K562 (cell line): Measurements from ENCODE around the gene GP1BB. TPM values are rescaled to one million over a fixed set of nuclear protein-coding genes. Genes with fewer than 3 reads are reported as not detected.

Experiments used
- ADNP ChIP-seq: fragments of 200-800 bp; sonication (Bioruptor generic); IDR thresholded peaks from 2 replicates; pipeline ENCODE4 v1.6.1; 2016; ENCODE audit warnings: missing genetic modification characterization, missing compliant biosample characterization
- ARID2 ChIP-seq: fragments of 450-650 bp; IDR thresholded peaks from 2 replicates; pipeline ENCODE4 v1.6.1; 2017; ENCODE audit warnings: antibody characterized with exemption, mild to moderate bottlenecking
- ARNT ChIP-seq, 2 experiments: fragments of 450-650 bp; IDR thresholded peaks; 2 replicates each; pipeline ENCODE4 v1.6.1; 2016; ENCODE audit warnings: mild to moderate bottlenecking in 1 of 2
- CBX3 ChIP-seq, 2 experiments: IDR thresholded peaks; 1 replicate in 1 of 2; 2 replicates in 1 of 2; pipeline ENCODE4 v1.6.1; 2012; ENCODE audit warnings: inconsistent platforms in 2 of 2, low read length in 2 of 2, borderline replicate concordance in 1 of 2, control low read depth in 1 of 2
- CCAR2 ChIP-seq: fragments of 200-400 bp; formaldehyde crosslinking; IDR thresholded peaks from 2 replicates; pipeline ENCODE4 v1.6.1; 2017; ENCODE audit warnings: mild to moderate bottlenecking, low read depth, low read length
- KAT8 ChIP-seq: fragments of 450-650 bp; IDR thresholded peaks from 2 replicates; pipeline ENCODE4 v1.6.1; 2016; ENCODE audit warnings: low read depth, mild to moderate bottlenecking
- KDM4B ChIP-seq, 2 experiments: fragments of 450-650 bp in 1 of 2; sonication (generic) in 1 of 2; IDR thresholded peaks; 2 replicates each; pipeline ENCODE4 v1.6.1; 2016 to 2017; ENCODE audit warnings: borderline replicate concordance in 2 of 2, antibody characterized with exemption in 1 of 2, low read depth in 1 of 2, mild to moderate bottlenecking in 1 of 2
- KLF13 ChIP-seq: fragments of 450-650 bp; IDR thresholded peaks from 2 replicates; pipeline ENCODE4 v1.6.1; 2016; ENCODE audit warnings: missing genetic modification characterization, low read depth, mild to moderate bottlenecking, missing compliant biosample characterization, moderate library complexity, borderline replicate concordance
- LARP7 ChIP-seq: fragments of 450-650 bp; IDR thresholded peaks from 2 replicates; pipeline ENCODE4 v1.6.1; 2016
- LCOR ChIP-seq: sonication (generic); formaldehyde crosslinking; IDR thresholded peaks from 2 replicates; pipeline ENCODE4 v1.8.0; 2022; ENCODE audit warnings: mild to moderate bottlenecking, missing genetic modification reagents
- MCM2 ChIP-seq: fragments of 450-650 bp; IDR thresholded peaks from 2 replicates; pipeline ENCODE4 v1.6.1; 2017; ENCODE audit warnings: low read depth, mild to moderate bottlenecking
- NFIC ChIP-seq: fragments of 450-650 bp; IDR thresholded peaks from 2 replicates; pipeline ENCODE4 v1.6.1; 2017; ENCODE audit warnings: mild to moderate bottlenecking, inconsistent platforms
- NFYB ChIP-seq: IDR thresholded peaks from 2 replicates; pipeline ENCODE4 v1.6.1; 2011; ENCODE audit warnings: mild to moderate bottlenecking, moderate library complexity; ENCODE audit not compliant: insufficient read length; ENCODE audit errors: extremely low read depth
- NONO ChIP-seq, 2 experiments: fragments of 200-400 bp in 1 of 2; fragments of 450-650 bp in 1 of 2; formaldehyde crosslinking in 1 of 2; IDR thresholded peaks; 2 replicates each; pipeline ENCODE4 v1.6.1; 2017; ENCODE audit warnings: low read depth in 2 of 2, mild to moderate bottlenecking in 2 of 2, moderate library complexity in 2 of 2, low read length in 1 of 2
- SFPQ ChIP-seq: fragments of 200-400 bp; formaldehyde crosslinking; IDR thresholded peaks from 2 replicates; pipeline ENCODE4 v1.6.1; 2017; ENCODE audit warnings: mild to moderate bottlenecking, low read depth, low read length, moderate library complexity
- TBP ChIP-seq: optimal IDR thresholded peaks from 2 replicates; pipeline ENCODE3; 2011; ENCODE audit warnings: low read depth, low read length, improper control_type of control experiment
- TOE1 ChIP-seq, 2 experiments: fragments of 450-650 bp in 1 of 2; sonication (generic) in 1 of 2; formaldehyde crosslinking in 1 of 2; IDR thresholded peaks; 2 replicates each; pipeline versions ENCODE4 v1.7.1 to v1.8.0; 2016 to 2022; ENCODE audit warnings: borderline replicate concordance in 2 of 2, mild to moderate bottlenecking in 2 of 2, antibody characterized with exemption in 1 of 2, inconsistent platforms in 1 of 2, low read depth in 1 of 2, missing genetic modification reagents in 1 of 2, moderate library complexity in 1 of 2
- XRCC5 ChIP-seq: fragments of 200-400 bp; formaldehyde crosslinking; IDR thresholded peaks from 2 replicates; pipeline ENCODE4 v1.6.1; 2017; ENCODE audit warnings: low read depth, mild to moderate bottlenecking, low read length
- ZBTB7A ChIP-seq: IDR thresholded peaks from 2 replicates; pipeline ENCODE4 v1.6.1; 2011; ENCODE audit warnings: low read depth, mild to moderate bottlenecking, low read length, moderate library complexity, borderline replicate concordance; ENCODE audit not compliant: control insufficient read depth
- ZFX ChIP-seq: sonication (generic); formaldehyde crosslinking; IDR thresholded peaks from 2 replicates; pipeline ENCODE4 v1.8.0; 2022; ENCODE audit warnings: mild to moderate bottlenecking, missing genetic modification reagents, moderate library complexity
- ZNF133 ChIP-seq: fragments of 250-450 bp; sonication (Bioruptor Pico); IDR thresholded peaks from 2 replicates; pipeline ENCODE4 v1.4.0; 2020; ENCODE audit warnings: mild to moderate bottlenecking
- ZNF436 ChIP-seq: fragments of 250-450, 450-650 bp; sonication (Bioruptor Pico); formaldehyde crosslinking; IDR thresholded peaks from 2 replicates; pipeline ENCODE4 v1.7.0; 2020; ENCODE audit warnings: mild to moderate bottlenecking
- ZNF830 ChIP-seq: fragments of 250-450 bp; sonication (Bioruptor Pico); IDR thresholded peaks from 2 replicates; pipeline ENCODE4 v1.5.0; 2021; ENCODE audit warnings: mild to moderate bottlenecking
- polyA plus RNA-seq, 8 experiments: library from polyadenylated mRNA; depleted of rRNA in 4 of 8; stranded (reverse) in 5 of 8; unstranded in 3 of 8; fragments of >200 nt; fragmentation: Nextera tagmentation in 2 of 8; fragmentation: Illumina TruSeq in 1 of 8; extraction: Ambion mirVana in 2 of 8; extraction: Trizol in 1 of 8; gene quantifications; 2 replicates each; pipeline versions ENCODE4 v1.2.1 to v1.2.3, GENCODE V29; 2011 to 2014; ENCODE audit warnings: inconsistent platforms in 1 of 8, missing spikeins in 1 of 8
- total RNA-seq, 7 experiments: library from RNA; depleted of rRNA in 6 of 7; stranded (reverse); fragments of >200 nt in 6 of 7; fragmentation: Illumina TruSeq in 2 of 7; extraction: Trizol in 2 of 7; gene quantifications; 2 replicates each; pipeline versions ENCODE4 v1.2.1 to v1.2.3, GENCODE V29; 2011 to 2021; ENCODE audit warnings: low replicate concordance in 1 of 7
- TF ChIP-seq, protein P1 (sequence below): sonication (generic); formaldehyde crosslinking; IDR thresholded peaks from 2 replicates; pipeline ENCODE4 v1.8.1; 2023; ENCODE audit warnings: mild to moderate bottlenecking, missing genetic modification reagents

GP1BB gene
- total and polyA plus RNA-seq, 9 of the 15 experiments (the other 6 are each of a cell fraction or from before 2014, with no cell fraction given) = 0.69 to 162 (median 2.8) TPM

- TF ChIP-seq NFYB (no peak), ZNF436 (CRISPR knock-in tag) (no peak), LARP7 (no peak), MCM2 (no peak), ADNP (tag) (no peak), CCAR2 (no peak), TBP (peak; percentile 24), CBX3 (IDR thresholded peaks at IDR 0.05; ENCODE audit: borderline replicate concordance in 1 of 2, low read length in 2 of 2) (peak in 1 of 2 experiments; percentile 57; a peak in 1 of 3 replicates), XRCC5 (no peak), ZBTB7A (no peak), KAT8 (no peak), LCOR (CRISPR knock-in tag) (no peak), ZFX (CRISPR knock-in tag) (no peak), TOE1 (IDR thresholded peaks at IDR 0.05; ENCODE audit: borderline replicate concordance) (no peak), TOE1 (CRISPR knock-in tag; IDR thresholded peaks at IDR 0.05; ENCODE audit: borderline replicate concordance, low read depth) (no peak), NONO (IDR thresholded peaks at IDR 0.05; ENCODE audit: low read depth in 2 of 2, low read length in 1 of 2) (no peak), ARID2 (no peak), SFPQ (no peak), NFIC (no peak), KDM4B (IDR thresholded peaks at IDR 0.05; ENCODE audit: borderline replicate concordance in 2 of 2, low read depth in 1 of 2) (no peak), KLF13 (tag) (no peak; the same call in 1 of the 2 replicates), ZNF133 (CRISPR knock-in tag) (no peak), ARNT (IDR thresholded peaks at IDR 0.05) (no peak), ZNF830 (CRISPR knock-in tag) (no peak; the same call in 1 of the 2 replicates)
- TF ChIP-seq, protein P1, sequence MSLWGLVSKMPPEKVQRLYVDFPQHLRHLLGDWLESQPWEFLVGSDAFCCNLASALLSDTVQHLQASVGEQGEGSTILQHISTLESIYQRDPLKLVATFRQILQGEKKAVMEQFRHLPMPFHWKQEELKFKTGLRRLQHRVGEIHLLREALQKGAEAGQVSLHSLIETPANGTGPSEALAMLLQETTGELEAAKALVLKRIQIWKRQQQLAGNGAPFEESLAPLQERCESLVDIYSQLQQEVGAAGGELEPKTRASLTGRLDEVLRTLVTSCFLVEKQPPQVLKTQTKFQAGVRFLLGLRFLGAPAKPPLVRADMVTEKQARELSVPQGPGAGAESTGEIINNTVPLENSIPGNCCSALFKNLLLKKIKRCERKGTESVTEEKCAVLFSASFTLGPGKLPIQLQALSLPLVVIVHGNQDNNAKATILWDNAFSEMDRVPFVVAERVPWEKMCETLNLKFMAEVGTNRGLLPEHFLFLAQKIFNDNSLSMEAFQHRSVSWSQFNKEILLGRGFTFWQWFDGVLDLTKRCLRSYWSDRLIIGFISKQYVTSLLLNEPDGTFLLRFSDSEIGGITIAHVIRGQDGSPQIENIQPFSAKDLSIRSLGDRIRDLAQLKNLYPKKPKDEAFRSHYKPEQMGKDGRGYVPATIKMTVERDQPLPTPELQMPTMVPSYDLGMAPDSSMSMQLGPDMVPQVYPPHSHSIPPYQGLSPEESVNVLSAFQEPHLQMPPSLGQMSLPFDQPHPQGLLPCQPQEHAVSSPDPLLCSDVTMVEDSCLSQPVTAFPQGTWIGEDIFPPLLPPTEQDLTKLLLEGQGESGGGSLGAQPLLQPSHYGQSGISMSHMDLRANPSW (CRISPR knock-in tag) = peak; percentile 48; the same call in 1 of the 2 replicates
Observed at GRCh38 chr22:19761725-19762567, 38.6 kb downstream of the GP1BB start (continued).
